Lower leg skin (tissue), 4 donors: Measurements from ENCODE around the gene CHD2. TPM values are rescaled to one million over a fixed set of nuclear protein-coding genes. Genes with fewer than 3 reads are reported as not detected.

Experiments used
- DNase-seq, 2 donors: peaks; one replicate each; pipeline ENCODE4 v3.0.0-alpha.2; 2019; ENCODE audit warnings: low spot score in 2 of 2
- H3K4me3 ChIP-seq: fragments of 200-600 bp; sonication (generic); 2 replicates; pipeline ENCODE4 v1.5.1; 2017; ENCODE audit warnings: mild to moderate bottlenecking, low read depth; ENCODE audit not compliant: poor library complexity, severe bottlenecking
- CTCF ChIP-seq, 3 donors: fragments of 450-650 bp; IDR thresholded peaks; one replicate each; pipeline ENCODE4 v1.5.1; 2016; ENCODE audit warnings: antibody characterized with exemption in 3 of 3, mild to moderate bottlenecking in 3 of 3, moderate library complexity in 2 of 3
- POLR2A ChIP-seq, 2 donors: fragments of 450-650 bp; IDR thresholded peaks; one replicate each; pipeline ENCODE4 v1.6.1; 2016 to 2017; ENCODE audit warnings: antibody characterized with exemption in 2 of 2, mild to moderate bottlenecking in 1 of 2, moderate library complexity in 1 of 2
- WGBS, 2 donors: methylation state at CpG; one replicate each; pipeline ENCODE4 v1.1.5; 2018; 5-methylcytosine and 5-hydroxymethylcytosine counted together
- intact Hi-C: fragments of 100-400 bp; cut with DNase I; formaldehyde crosslinking; loops from one replicate; pipeline ENCODE4 v1.15.0; 2023; ENCODE audit warnings: low total_unique reads
- total RNA-seq, 4 donors: library from RNA; depleted of rRNA; stranded (reverse); fragments of >200 nt; gene quantifications; one replicate each; pipeline ENCODE4 v1.1.0, GENCODE V29; 2016

The CHD2 gene
- total RNA-seq, 4 donors from 2014 or later, result 75.8 to 175 (median 88.6) TPM

DNA sequence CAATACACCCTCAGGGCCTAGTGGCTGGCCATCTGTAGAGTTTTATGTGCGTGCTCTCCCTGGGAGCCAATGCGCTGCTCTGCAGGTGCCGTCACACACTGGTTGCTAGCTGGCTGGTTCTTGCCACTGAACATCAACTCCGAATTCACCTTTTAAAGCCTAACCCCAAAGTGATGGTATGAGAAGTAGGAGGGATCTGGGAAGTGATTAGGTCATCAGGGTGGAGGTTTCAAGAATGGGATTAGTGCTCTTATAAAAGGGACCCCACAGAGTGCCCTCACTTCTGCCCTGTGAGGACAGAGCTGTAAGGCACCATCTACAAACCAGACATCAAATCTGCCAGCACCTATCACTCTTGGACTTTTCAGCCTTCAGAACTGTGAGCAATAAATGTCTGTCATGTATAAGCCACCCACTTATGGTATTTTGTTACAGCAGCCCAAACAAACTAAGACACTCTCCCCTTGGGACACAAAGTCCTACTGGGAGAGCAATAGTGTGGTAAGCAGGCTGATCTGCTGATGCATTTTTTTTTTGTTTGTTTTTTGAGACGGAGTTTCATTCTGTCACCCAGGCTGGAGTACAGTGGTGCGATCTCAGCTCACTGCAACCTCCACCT, 168.6 kb downstream of the CHD2 start:
- DNase-seq, result no peak
- TF ChIP-seq CTCF (IDR thresholded peaks at IDR 0.05) (no peak), POLR2A (IDR thresholded peaks at IDR 0.05) (no peak)
- no peak overlapping the region for H3K4me3 ChIP-seq
- intact Hi-C loops, result no loop called here
- WGBS, 2 donors, result 88 to 96% methylated on average over 6 of the region's 6 CpGs

GRCh38 chr15:93070132-93070531, 170.0 kb downstream of the CHD2 start:
- 60 to 65% methylated on average over 10 of the region's 10 CpGs for WGBS, 2 donors
- TF ChIP-seq POLR2A (IDR thresholded peaks at IDR 0.05) (no peak), CTCF (IDR thresholded peaks at IDR 0.05) (no peak)
- no peak for DNase-seq
- H3K4me3 ChIP-seq, result no peak overlapping the region
- intact Hi-C loops, result no loop called here

DNA sequence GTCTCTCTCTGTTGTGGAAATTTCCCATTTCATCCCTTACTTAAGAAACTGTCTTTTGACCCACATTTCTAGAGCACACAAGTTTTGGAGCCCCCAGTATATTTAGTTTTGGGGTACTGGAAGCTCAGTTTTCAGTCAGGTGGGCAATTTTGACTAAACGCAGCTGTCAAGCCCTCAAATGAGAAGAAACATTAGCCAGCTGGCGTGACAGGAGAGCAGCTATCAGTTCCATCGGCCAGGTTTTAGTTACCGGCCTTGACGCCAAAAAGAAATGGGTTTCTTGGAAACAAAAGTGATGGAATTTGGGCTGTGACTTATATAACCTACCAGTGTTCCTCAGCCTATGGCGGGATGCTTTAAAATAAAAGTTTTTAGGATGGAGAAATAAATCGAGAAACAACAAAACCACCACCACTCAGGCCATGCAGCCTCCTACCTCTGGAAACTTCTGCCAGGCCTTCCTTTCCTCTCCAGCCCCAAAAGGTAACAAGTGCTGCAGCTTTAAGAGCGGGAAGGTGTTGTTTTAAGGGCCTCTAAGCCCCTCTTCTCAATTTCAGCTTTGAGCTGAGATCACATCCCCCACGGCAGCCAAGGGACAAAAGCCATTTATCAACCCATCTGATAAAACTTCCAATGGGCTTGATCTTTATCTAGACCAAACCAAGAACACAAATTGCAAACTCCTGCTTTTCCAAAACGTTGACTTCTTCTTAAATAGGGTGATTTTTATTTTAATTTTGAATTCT, 170.6 kb downstream of the CHD2 start:
- TF ChIP-seq CTCF (IDR thresholded peaks at IDR 0.05) (no peak), POLR2A (IDR thresholded peaks at IDR 0.05) (no peak)
- H3K4me3 ChIP-seq, result no peak overlapping the region
- WGBS, 2 donors, result 54 to 59% methylated on average over 10 of the region's 10 CpGs
- intact Hi-C loops, result no loop called here
- DNase-seq, result no peak

DNA sequence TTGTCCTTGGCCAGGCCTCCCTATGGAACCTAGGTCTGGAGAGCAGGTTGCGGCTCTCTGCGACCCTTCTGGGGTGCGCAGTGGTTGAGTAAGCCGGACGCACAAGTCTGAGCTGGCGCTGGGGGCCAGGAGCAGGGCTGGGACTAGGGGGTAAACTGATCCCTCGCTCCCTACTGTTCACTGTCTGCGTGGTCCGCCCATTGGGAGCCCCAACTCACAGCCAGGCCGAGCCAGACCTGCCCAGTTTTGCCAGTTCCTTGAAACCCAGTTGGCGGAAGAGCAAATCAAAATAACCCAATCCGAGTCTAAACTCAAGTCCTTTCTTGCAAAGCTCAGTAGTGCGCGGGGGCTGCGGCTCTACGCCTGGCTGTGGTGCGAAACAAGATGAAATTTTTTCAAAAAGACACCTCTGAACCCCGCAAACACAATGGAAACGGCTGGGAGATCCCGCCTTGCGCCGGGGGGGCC, 171.4 kb downstream of the CHD2 start:
- no peak for TF ChIP-seq POLR2A (IDR thresholded peaks at IDR 0.05)
- TF ChIP-seq CTCF (IDR thresholded peaks at IDR 0.05), result no peak
- peak overlapping the region; percentile 29 for H3K4me3 ChIP-seq
- intact Hi-C loops, result no loop called here
- no peak for DNase-seq
- 13 to 22% methylated on average over 21 to 22 of the region's 22 CpGs for whole genome bisulfite sequencing, 2 donors

- intact Hi-C loops, result no loop called here
- H3K4me3 ChIP-seq, result peak overlapping the region; percentile 67
- no peak for DNase-seq
- no peak for TF ChIP-seq POLR2A (IDR thresholded peaks at IDR 0.05)
- no peak for TF ChIP-seq CTCF (IDR thresholded peaks at IDR 0.05)
- 0 to 2% methylated on average over 10 of the region's 10 CpGs for WGBS, 2 donors
Observed at GRCh38 chr15:93072011-93072410, 171.9 kb downstream of the CHD2 start.
